Right forelimb (tissue), 1 donor: Measurements from ENCODE around the gene OR2B3.
"Not testable (repeated sequence)": the region's sequence is repeated elsewhere in the genome, so short reads cannot be mapped to it uniquely, and the experiment has no call there.

Source experiments
- DNase-seq: peaks from one replicate; pipeline ENCODE4 v3.0.0-alpha.2; 2018

OR2B3 gene, protein sequence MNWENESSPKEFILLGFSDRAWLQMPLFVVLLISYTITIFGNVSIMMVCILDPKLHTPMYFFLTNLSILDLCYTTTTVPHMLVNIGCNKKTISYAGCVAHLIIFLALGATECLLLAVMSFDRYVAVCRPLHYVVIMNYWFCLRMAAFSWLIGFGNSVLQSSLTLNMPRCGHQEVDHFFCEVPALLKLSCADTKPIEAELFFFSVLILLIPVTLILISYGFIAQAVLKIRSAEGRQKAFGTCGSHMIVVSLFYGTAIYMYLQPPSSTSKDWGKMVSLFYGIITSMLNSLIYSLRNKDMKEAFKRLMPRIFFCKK

DNA sequence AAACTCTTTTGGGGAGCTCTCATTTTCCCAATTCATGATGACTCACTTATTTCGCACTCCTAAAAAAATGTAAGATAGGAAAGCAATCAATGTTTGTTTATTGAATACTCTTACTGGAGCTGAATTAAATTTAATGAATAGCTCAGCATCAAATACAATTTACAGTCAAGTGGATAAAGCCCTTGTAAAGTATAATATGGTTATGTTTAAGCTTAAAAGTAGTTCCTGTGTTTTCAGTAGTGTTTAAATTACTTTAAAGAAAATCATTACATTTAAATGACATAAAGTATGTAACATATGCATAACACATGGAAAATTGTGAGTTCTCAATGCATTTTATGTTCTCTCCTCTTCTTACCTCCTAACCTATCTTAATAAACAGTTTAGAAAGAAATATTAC, at the start of gene OR2B3:
Gene OR2B3 (minus strand): TSS at position 101 of the 400 bp plus-strand sequence. CDS start 65 bp downstream, at position 36.
- DNase-seq: no peak

DNA sequence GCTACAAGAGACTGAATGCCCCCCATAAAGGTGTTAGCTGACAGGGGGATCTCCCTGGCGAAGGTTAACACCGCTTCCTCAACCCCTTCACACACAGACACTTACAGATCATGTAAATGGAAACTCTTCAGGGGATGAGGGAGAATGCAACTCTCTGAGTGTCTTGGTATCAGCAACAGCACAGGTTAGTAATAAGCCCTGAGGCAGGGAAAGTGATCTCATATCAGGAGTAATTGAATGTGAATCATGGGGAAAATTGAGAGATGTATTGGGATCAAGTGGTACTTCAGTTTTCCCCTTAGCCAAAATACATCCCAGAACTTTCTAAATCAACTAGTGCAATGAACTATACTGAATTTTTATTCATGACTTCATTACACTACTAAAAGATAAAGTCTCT, 44.6 kb upstream of the OR2B3 start:
- DNase-seq: no peak

DNA sequence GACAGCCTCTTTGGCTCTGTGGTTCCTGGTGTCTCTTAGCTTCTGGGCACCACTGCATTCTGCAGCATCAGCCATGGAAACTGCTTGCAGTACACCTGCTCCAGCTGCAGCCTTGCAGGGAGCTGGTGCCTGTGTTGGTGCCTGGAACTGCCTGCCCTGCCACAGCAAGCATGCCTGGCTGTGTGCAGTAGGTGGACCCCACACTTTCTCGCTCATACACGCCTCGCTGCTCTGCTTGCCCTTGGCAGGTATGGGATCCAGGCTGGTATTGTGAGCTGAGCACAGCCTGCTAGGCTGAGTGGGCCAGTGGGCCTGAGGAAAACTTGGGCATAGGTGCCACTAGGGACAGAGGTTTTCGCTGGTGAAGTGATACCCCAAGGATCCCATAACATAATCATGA, 43.5 kb upstream of the OR2B3 start:
- DNase-seq: no peak

DNA sequence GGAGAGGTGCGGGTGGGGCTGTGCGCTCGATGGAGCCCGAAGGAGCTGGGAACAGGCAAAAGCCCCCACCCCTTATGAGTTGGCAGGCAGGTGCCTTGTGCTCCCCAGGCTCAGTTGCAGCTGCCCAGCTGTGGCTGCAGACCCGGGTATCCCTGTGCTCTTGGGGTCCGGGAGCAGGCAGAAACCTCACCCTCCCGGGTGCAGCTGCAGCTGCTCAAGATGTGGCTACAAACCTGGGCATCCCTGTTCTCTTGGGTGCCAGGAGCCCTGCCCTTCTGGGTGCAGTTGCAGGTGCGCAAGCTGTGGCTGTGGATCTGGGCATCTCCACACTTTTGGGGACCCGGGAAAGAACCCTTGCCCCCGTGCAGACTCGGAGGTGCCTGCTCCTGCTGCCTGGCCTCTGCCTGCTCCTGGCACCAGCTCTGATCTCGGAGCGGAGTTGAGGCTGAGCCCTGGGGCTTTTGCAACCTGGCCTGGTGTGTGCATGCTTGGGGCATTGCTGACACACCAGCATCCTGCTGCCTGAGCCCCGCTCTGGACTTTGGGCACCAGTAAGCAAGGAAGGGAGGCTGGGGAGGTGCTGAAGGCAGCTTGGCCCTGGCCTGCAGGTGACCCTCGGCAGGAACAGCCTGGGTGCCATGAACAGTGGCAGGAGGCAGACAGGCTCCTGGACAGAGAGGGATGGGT, 42.4 kb upstream of the OR2B3 start:
- DNase-seq: no peak

DNA sequence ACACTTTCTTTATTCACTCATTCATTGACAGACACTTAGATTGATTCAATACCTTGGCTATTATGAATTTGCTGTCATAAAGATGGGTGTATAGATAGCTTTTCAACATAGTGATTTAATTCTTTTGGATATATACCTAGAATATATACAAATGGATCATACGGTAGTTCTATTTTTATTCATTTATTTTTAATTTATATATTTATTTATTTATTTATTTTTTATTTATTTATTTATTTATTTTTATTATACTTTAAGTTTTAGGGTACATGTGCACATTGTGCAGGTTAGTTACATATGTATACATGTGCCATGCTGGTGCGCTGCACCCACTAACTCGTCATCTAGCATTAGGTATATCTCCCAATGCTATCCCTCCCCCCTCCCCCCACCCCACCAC, 27.9 kb upstream of the OR2B3 start:
- not testable (repeated sequence) for DNase-seq

DNA sequence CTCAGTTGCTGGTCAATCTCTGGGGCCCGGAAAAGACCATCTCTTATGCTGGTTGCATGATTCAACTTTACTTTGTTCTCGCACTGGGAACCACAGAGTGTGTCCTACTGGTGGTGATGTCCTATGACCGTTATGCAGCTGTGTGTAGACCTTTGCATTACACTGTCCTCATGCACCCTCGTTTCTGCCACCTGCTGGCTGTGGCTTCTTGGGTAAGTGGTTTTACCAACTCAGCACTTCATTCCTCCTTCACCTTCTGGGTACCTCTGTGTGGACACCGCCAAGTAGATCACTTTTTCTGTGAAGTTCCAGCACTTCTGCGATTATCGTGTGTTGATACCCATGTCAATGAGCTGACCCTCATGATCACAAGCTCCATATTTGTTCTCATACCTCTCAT, 25.0 kb upstream of the OR2B3 start:
- no peak for DNase-seq

DNA sequence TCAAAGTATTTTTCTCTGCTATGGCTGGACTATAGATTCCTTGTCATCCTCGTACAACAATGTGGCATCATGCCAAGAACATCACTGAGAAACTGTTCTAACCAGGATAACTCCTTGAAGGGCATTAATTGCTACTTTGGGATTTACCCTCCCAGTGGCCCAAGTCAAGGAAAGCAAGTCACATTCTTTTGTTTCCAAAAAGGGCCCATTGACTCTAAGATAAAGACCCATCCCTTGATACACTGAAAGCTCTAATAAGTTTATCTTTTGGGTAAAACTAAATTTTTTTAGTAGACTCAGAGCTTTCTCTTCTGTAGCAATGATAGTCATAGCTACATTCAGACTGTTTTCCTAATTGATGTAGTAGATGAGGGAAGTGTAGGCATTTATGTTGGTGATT, 20.6 kb upstream of the OR2B3 start, which contains the start of gene OR2J3:
Gene OR2J3 (plus strand): TSS at position 301 of the 400 bp plus-strand sequence. CDS start 3,833 bp downstream, outside the sequence.
- no peak for DNase-seq

DNA sequence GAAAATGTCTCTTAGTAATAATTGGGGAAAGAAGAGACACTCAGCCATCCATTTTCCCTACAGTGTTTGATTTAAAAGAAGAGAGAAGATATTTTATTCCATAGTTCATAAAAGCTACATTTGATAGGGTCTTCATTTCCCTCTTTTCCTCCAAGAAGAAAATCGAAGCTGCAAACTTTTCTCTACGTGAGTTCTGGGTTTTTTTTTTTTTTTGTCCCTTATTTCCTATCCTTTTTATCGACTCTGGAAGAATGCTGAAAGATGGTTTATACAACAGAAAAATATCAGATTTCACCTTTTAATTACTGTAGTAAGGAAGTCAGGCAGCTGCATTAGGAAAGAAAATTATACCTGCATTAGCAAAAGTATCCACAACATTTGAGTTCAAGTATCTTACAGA, 12.1 kb upstream of the OR2B3 start, which contains the start of gene OR2J1:
Gene OR2J1 (plus strand): TSS at position 301 of the 400 bp plus-strand sequence. CDS start 1,453 bp downstream, outside the sequence.
- DNase-seq: no peak

DNA sequence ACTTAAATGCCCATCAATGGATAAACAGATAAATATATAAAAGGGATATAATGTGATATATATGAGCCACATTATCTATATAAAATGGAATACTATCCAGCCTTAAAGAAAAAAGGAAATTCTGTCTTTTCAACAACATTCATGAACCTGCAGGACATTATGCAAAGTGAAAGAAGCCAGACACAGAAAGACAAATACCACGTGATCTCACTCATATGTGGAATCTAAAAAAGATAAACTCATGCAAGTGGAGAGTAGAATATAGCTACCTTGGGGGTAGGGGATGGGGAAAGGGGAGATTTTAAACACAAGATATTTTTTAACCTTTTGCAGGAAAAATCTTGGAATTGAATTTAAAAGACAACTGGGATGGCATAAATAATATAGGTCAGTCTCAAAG, 10.7 kb upstream of the OR2B3 start:
- DNase-seq: no peak

DNA sequence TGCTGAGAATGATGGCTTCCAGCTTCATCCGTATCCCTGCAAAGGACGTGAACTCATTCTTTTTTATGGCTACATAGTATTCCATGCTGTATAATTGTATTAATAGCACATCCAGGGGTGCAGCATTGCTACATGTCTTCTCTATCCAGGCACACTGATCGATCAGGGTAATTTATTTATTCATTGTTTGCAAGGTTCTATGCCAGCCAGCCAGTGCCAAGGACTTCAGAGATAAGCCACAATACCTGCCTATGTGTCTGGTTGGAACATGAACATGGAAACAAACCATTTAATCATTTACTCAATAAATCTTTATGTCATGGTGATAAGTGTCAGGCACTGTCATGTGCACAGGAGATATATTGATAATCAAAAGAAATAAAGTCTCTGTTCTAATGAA, 5.8 kb upstream of the OR2B3 start:
- no peak for DNase-seq

DNA sequence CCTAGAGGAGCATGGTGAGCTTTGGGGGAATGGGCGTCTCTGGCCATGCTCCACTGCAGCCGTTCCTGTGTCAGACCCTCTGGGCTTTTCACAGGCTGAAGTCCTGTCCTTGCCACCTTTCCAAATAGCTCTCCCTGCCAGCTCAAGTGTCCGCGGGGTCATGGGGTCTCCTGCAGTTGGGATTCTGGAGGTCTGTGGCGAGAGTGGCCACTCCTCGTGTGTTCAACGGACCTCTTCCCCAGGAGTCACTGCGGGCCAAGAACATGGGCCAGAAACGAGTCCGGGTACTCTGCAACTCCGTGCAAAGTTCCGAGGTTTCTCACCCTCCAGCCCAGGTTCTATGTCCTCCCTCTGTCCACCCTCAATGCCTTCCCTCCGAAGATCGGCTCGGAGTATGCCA, 4.7 kb downstream of the OR2B3 start:
- DNase-seq: no peak

DNA sequence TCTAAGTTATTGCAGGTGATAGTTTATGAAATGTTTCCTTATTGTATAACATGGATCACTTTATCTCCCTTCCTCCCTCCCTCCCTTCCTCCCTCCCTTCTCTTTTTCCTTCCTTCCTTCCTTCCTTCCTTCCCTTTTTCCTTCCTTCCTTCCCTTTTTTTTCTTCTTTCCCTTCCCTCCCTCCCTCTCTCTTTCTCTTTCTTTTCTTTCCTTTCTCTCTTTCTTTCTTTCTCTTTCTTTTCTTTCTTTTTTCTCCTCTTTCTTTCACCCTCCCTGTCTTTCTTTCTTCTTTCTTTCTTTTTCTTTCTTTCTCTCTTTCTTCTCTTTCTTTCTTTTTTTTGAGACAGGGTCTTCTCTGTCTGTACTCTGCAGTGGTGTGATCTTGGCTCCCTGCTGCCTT, 5.8 kb downstream of the OR2B3 start:
- no peak for DNase-seq

DNA sequence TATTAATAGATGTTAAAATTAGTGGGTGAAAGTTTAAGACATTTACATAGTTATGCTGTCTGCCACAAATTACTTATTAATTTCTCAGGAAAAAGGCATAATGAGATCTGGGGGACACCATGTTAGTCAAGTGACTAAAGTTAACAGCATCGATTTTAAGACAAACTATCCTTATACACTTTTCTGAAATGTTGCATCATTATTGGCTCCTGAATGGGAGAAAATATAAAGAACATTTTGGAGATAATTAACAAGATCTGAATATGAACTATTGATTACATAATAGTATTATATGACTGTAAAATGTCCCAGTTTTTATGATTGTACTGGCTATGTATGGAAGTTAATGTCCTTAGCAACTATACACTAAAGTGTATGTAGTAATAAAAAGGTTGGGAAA, 7.9 kb downstream of the OR2B3 start:
- no peak for DNase-seq

DNA sequence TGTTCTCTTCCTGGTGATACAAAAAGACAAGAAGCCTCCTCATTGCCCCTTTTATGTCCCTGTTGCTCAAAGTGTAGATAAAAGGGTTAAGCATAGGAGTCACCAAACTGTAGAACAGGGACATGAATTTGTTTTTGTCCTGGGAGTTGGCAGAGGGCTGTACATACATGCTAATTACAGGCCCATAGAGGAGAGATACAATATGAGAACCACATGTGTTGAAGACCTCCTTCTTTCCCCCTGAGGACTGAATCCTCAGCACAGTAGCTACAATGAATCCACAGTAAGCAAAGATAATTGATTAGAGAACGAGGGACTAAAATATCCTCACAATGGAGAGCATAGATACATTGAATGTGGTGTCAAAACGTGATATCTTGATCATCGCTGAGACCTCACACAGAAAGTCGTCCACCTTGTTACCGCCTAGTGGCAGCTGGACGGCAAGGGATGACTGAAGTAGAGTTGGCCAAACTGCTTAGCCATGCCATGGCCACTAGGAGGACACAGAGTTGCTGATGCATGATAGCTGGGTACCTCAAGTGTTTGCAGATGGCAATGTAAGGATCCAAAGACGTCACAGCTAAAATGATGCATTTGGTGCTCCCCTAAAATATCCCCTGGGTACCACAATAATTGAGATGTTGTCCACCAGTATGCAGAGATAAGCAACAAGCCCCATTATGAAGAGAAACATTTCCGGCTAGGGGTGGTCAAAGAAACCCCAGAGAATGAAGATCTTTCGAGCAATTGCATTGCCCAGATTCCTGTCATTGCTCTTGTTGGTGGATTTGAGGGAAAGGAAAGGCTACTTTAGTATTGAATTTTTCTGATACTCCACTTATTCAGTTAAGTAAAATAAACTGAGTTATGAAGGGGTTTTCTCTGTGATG, 15.0 kb downstream of the OR2B3 start:
- no peak for DNase-seq

DNA sequence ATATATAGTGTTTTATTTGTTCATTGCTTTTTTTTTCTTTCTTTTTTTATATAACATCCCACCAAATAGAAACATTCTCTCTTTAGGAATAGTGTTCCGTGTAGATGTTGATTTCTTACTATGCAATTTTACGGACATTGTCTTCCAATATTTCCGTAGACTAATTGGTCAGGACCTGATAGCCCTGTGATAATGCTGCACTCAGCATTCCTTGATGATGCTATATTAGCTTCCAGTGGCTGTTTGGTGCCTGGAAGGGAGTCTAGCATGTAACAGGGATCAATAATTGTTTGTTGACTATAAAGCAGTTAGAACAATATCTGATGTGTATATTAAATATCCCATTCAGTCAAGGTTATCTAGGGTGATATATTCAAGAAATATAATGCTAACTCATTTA, 35.4 kb downstream of the OR2B3 start:
- no peak for DNase-seq

DNA sequence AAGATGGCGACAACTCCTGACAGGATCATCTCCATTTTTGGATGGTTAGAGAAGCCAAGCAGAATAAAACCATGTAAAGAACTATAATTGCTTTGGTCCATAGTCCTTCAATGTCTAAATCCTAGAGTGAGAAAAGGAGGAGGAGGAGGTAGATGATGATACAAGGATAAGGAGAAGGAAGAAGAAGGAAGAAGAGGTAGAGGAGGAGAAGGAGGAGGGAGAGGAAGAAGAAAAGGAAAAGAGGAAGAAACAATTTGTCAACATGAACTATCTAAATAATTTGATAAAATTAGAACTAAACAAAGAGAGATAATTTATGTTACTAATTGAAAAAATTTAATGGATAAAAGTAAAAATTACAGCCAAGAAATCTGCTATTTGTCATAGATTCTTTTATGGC, 42.0 kb downstream of the OR2B3 start, which contains the start of gene OR2W1:
Gene OR2W1 (minus strand): TSS at position 101 of the 400 bp plus-strand sequence. CDS start 0 bp downstream, at position 101.
- no peak for DNase-seq
